HG03460 (cell line): ENCODE measurements around the gene PPM1L.
A peak's percentile ranks its signal among the peaks of the same experiment; 100 is the strongest.

Source experiments
- ATAC-seq: cut with Tn5 transposase; IDR thresholded peaks from one replicate; pipeline ENCODE4 v1.9.1; 2021; ENCODE audit not compliant: unreplicated experiment

The PPM1L gene

DNA sequence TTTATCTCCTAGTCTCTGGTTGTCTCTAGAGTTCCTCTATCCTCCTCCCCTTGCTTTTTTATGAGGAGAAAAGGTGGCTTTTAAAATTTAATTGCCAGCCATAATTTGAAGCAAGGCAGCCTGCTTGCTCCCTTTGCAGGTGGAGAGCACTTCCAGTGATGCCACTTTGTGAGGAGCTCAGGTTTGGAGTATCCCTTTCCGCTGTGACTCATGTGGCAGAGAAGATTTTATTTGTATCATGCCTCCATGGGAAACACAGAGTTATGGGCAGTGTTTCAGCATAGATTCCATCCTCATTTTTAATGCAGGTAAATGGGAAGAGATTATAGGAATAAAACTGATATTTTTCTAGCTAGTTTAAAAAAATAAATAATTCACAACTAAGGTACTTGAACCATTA, 7.0 kb downstream of the PPM1L start:
- no peak for ATAC-seq

DNA sequence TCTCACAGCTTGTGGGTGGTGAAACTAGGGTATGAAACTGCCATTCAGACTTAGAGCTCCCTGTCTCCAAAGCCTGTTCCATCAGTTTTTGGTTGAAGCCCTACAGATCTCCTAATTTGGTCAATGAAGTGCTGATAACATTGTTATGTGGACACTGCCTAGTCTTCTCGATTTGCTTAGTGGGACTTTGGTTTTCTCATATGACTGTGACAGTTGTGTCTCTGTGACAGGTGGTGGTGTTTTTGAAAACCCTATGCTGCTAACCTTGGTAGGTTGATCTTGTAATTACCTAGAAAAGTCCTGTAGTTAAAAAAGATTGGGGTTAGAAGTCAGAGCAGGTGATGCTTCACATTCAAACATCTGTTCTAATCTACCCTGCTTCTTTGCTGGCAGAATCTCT, 9.2 kb downstream of the PPM1L start:
- no peak for ATAC-seq

DNA sequence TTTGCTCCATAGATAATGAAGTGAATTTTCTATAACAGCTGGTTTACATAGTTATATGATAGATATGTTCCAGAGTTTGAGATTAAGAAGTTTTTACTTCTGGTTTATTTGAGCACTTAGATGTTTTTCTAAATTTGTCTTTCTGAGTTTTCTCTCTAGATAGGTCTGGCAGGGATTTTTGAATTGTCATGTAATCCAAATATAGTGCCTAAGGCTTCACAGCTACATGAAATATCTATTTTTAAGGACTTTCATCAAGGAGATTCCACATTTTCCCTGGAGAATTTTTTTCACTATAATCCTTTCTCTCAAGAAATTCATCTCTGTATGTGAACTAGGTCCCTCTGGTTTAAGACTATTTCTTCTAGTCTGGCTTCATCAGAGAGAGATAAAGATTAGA, 12.0 kb downstream of the PPM1L start:
- no peak for ATAC-seq

DNA sequence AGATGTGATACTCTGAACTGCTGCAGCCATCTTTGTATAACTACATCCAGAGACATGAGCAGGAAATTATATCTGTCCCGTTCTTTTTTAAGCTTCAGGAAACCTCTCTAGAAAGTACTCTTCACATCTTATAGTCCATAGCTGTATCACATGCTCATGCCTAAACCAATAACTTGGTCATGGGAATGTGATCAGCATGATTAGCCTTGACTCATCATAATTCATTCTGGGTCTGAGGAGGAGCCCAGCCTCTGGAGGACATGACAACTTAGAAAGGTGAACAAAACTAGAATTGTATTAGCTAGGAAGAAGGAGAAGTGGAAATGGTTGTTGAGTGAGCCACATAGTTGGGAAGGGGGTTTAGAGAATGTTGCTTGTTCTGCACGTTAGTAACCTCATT, 12.9 kb downstream of the PPM1L start:
- no peak for ATAC-seq

DNA sequence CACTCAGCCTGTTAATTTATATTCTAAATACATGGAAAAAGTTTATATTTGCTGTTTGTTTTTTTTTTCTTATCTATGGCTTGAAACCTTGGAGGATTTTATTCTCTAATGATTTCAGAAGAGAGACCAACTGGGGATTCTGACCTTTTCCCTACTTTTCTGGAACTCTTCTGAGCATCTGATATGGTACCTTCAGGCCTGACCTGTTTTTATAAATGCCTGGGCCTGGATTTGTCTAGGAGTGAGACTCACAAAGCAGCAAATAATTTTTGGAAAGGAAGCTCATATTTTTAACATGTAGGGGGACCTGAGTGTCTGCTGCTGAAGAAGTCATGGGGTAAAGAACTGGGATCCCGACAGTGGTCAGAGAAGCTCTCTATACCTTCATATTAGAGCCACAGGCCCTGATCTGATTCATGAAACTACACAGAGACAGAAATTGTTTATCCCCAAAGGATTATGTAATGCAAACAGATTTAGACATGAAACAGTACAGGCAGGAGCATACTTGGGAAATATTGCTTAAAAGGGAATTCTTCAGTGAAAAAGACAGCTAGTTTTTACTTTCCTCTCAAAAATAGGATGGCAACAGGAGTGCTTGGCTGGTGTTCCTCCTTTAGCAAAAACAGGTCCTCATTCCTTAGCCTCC, 15.9 kb downstream of the PPM1L start:
- no peak for ATAC-seq

DNA sequence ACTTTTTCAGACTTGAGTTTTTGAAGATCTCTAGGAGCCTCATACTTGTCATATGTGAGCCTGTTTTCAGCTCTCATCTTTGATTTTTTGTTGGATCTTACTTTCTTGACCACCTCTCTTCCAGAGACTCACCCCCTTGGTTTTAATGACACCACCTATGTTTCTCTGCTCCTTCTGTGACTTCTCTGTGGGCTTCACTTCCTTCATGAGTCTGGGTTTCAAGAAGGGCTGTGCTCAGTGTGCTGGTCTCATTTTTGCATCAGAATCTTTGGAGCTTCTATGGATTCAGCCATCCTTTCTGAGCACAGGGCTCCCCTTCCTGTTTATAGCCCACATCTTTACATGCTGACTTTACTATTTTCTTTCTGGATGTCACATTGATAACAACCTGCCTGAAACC, 17.7 kb downstream of the PPM1L start:
- no peak for ATAC-seq

DNA sequence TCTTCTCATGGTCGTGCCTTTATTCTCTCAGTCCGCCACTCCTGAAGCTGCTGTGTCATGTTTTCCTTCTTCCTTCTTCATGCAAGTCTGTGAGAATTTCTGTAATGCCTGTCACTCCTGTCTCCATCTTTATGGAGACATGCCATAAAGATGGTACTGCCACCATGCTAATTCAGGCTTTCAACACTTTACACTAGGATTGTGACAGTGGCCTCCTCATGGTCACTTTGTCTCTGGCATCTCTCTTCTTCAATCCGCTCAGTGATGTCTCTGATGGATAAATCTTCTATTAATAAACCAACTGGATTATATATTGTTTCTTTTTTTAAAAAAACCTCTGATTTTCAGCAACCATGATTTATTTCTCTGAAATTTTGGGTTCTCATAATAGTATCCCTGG, 18.1 kb downstream of the PPM1L start:
- ATAC-seq, result no peak

DNA sequence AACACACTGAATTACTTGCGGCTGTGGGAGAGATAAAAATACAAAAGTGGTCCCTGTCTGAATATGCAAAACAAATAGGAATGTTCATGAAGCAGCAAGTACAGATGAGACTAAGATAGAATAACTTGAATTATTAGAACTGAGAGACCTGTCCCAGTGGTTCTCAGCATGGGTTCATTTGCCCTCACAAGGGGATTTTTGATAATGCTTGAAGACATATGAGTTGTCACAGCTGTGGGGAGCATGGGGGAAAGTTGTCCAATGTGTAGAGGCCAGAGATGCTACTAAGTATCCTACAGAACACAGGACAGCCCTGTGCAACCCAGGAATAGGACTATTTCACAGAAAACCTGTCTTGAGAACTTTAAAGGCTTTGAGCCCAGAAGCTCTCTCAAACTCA, 22.4 kb downstream of the PPM1L start:
- ATAC-seq, result no peak

DNA sequence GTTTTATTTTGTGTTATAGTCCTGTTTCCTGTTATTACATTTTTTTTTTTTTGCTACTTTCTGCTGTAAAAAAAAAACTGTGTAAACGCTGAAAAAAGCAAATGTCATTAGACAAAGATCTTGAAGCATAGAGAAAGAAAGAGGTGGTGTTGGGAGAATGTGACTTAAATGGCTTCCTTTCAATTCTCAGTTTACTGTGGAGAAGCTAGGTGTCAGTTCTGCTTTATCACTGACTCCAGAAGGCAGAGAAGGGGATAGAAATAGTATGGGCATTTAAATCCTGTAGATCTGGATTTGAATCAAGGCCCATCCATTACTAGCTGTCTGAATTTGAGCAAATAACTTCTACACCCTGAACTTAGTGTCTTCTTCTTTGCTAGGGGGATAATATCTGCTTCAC, 23.0 kb downstream of the PPM1L start:
- no peak for ATAC-seq

DNA sequence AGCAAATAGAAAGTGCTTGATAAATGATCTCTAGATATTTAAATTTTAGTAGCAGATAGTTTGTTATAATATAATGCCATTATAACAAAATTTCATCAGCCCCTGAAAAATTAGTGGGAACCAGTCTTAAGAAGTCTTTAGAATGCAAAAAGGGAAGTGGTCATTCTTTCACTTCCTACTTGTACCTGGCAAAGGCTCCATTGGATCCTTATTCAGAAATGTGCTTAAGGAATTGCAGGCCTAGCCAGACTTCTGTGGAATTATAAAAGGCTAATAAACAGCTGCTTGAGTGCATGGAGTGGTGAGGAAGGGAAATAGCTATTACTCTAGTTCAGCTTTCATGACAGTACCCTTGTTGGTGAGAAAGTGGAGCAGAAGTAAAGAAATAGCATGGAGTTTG, 24.2 kb downstream of the PPM1L start:
- ATAC-seq, result no peak

DNA sequence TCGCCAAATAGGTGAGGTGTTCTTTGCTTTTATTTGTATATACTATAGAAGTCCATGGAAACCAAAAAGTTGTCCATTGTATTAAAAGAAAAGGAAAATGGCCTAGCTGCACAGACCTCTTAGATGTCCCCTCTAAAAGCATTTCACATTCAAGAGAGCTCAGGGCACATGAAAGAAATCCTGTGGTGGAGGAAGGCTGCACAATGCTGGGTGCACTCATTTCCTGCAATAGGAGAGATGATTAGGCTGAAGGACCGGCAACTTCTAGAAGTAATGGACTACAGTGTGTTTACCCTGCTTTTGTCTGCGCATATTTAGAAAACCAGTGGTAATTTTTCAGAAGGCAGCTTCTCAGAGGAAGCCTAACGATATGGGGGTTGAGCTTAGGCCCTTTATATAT, 25.4 kb downstream of the PPM1L start:
- no peak for ATAC-seq

DNA sequence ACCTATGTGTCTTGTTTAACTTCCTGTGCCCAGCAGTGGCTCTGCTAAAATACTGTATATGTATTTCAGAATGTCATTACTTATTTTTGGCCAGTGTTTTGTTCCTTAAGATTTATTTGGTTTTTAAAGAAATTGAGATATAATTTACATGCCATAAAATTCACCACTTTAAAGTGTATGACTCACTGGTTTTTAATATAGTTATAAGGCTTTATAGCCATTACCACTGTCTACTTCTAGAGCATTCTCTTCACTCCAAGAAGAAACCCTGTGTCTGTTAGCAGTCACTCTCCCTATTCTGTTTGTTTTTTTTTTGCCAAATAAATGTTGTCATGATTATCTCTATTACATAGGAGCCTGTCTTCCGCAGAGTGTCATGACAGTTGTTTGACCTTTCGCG, 25.8 kb downstream of the PPM1L start:
- no peak for ATAC-seq

DNA sequence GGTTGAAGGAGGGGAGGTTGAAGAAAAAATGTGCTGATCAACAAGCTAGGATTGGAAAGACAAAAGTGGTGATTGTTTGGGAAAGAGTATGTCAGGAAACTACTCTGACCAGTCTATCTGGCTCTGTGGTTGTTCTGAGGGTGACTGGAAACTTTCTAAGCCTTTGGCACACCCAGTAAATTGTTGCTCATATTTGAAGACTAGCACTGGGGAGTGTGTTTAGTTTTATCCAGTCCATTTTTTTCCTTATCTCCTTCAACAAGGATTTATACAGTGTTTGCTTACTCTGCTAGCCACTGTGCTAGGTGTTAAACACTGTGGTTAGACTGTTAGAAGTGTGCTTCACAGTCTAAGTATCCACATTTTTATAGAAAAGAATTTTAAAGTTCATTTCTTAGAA, 28.8 kb downstream of the PPM1L start:
- no peak for ATAC-seq

DNA sequence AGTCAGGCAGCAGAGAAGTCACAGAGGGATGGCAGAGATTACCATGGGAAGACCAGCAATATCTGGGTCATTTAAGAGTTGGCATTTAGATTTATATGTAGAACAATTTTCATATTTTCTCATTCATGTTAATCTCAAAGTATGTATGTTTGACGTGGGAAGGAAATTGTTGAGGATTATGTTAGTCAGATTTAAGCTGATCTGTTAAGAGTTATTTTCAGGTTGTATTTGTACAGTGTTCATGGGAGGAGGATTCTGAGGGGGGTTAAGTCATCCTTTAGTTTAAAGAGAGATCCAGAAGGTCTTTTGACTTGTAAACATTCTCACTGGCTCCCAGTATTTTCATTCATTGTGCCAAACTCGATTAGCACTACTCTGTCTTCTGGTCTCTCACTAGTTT, 34.7 kb downstream of the PPM1L start:
- no peak for ATAC-seq

DNA sequence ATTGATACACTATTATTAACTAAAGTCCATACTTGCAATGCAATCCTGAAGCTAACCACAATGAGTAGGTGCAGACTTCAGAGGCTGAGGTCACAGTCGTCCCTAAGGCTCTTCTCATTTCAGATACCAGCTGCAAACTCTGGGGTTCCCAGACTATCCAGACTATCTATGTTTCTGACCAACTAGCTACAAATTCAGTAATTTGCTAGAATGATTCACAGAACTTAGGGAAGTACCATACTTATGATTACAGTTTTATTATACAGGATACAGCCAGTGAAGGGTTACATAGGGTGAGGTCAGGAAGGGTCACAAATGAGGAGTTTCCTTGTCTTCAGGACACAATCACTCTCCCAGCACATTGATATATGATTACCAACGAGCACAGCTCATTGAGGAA, 36.5 kb downstream of the PPM1L start:
- no peak for ATAC-seq

DNA sequence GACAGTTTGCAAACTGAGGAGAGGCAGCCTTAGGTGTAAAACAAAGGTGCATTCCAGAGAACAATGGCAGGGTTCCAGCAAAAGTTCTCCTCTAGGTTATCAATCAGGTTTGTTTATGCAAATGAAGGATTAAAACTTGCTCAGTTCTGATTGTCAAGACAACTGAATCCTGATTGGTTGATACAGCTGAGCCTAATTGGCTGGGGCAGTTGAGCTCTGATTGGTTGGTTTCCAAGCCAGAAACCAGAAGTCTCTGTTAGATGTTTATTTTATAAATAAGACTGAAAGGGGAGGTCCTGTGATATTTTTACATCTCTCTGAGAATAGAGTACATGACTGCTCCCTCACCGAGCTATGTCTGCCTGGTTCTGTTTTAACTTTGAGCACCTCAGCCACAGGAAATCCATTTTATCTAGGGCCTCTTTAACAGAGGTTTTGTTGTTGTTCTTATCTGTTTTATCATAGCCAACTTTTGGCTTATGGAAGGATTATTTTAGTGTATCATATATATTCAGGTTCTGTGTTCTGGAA, 37.8 kb downstream of the PPM1L start:
- no peak for ATAC-seq

DNA sequence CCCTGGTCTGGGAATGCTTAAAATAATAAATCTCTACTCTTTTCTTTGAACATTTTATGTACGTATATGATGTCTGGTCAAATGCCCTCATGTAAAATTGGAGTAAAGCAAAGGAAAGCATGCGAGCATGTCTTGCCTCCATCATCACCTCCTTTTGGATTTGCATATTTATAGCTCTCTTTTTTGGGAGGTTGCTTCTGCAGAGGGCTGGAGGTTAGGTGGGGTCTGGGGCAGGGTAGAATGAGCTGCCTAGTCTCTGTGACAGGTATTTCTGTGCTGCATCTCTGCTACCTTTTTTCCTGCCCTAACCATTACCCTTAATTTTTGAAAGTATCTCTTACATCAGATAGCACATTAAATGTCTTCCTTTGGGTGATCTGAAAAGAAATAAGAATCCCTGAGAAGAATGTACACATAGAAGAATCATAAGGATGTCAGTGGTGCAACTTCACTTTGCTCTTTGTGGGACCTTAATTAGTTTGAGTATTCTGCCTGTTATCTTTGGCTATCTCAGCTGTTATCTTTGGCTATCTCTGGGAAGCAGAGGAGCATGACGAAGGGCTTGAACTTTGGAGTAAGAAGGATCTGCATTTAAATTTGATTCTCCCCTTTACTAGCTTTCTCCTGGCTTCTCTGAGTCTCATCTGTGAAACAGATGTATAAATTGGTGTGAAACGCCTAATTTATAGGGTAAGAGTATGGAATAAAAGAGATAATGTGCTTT, 40.2 kb downstream of the PPM1L start:
- ATAC-seq, result no peak

DNA sequence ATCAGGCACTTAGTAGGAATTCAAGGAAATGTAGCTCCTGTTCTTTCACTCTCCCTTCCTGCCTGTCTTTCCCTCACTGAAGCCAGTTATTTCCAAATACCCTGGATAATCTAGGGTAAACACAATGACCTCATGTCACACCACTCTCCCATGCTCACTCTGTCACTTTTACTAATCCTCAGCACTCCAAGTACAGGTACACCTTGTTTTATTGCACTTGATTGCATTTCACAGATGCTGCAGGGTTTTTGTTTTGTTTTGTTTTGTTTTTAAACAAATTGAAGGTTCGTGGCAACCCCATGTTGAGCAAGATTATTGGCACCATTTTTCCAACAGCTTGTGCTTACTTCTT, 40.8 kb downstream of the PPM1L start:
- ATAC-seq, result no peak

DNA sequence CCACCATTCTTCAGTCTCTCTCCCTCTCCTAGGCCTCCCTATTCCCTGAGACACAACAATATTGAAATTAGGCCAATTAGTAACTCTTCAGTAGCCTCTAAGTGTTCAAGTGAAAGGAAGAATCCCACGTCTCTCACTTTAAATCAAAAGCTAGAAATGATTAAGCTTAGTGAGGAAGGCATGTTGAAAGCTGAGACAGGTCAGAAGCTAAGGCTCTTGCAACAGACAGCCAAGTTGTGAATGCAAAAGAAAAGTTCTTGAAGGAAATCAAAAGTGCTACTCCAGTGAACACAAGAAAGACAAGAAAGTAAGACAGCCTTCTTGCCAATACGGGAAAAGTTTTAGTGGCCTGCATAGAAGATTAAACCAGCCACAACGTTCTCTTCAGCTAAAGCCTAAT, 41.3 kb downstream of the PPM1L start:
- no peak for ATAC-seq

DNA sequence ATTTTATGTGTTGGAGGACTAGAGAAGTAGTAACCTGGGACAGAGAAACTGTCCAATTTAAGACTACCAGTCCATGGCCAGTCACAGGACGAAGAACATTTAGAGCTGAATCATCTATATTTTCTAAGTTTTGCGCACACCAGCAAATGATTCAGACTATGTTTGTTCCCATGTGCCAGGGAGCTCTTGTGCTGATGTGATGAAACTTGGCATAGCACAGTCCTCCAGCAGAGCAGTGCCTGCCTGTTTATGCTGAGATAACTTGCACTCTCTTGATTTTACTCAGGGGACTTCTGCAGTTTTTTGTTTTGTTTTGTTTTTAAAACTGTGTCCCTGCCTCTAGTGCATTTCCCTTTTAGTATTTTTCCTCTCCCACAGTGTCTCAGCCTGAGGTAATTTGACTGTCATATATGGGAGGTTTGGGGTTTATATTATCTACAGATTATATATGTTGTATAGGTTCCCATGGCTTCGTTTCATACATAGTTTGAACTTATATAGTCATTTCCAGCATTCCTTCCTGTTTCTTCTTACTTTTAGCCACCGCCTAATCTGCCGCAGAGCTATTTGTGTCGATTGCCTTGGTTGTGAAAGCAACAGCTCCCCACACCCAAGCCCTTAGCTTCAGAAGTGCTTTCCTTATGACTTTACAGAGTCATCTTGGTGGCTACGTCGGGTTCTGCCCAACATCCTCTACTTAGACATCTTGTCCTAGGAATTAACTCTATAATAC, 45.5 kb downstream of the PPM1L start:
- ATAC-seq, result peak; percentile 71

DNA sequence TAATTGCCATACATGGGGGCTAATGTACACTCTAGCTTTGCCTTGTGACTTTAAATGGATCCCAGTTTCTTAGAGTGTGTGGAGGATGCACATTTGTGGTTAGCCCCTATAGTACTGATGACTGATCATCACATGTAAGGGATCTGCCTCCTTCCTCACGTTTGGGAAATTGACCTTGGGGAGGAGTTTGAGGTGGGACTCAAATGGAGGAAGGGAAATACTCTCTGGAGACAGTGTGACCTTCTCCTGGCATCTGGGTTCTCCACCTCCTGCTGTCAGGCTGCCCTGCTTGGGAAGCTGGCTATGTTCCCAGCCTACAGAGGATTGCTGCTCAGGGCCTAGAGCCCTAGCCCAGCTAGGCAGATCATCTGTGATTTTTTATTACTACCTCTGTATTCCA, 48.7 kb downstream of the PPM1L start:
- no peak for ATAC-seq

DNA sequence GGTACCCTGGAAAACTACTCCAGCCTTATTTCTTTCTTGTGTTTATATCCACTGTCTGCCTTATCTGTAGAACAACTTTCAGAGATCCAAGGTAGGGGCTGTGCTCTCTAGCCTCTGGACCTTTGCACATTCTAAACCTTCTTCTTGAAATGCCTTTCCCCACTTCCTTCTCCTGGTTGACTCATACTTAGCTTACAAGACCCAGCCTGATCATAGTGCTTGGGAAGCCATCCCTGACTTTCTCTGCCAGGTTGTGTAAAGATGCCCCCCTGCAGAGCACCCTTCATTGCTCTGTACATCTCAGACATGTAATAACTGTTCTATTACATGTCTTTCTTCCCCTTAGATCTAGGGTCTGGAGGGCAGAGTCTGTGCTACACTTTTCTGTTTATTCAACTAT, 50.1 kb downstream of the PPM1L start:
- no peak for ATAC-seq
